Common myeloid progenitor, CD34-positive (primary cell): Measurements from ENCODE around the gene SEMA6C.

Source experiments
- CTCF ChIA-PET: fragments of 350-600 bp; sonication (Branson Sonifier 250); formaldehyde crosslinking; loops from one replicate; lab custom pipeline; 2021; ENCODE audit warnings: antibody characterized with exemption; lab: Charles Lee
- POLR2A ChIA-PET: fragments of 350-600 bp; sonication (Branson Sonifier 250); formaldehyde crosslinking; loops from one replicate; lab custom pipeline; 2021; ENCODE audit warnings: antibody characterized with exemption; lab: Charles Lee
- DNase-seq, 3 donors: peaks; one replicate each; pipeline versions ENCODE4 v3.0.0 to v3.0.0-alpha.2; 2013
- H3K27ac ChIP-seq, 2 experiments: 1 replicate in 1 of 2; 2 replicates in 1 of 2; pipeline ENCODE4 v1.7.0; 2013; ENCODE audit warnings: inconsistent platforms in 2 of 2, low read length in 2 of 2, mild to moderate bottlenecking in 2 of 2, low read depth in 1 of 2, moderate library complexity in 1 of 2; ENCODE audit not compliant: severe bottlenecking in 2 of 2, insufficient read depth in 1 of 2, poor library complexity in 1 of 2
- H3K27me3 ChIP-seq, 5 experiments: replicated peaks in 2 of 5; 1 replicate in 3 of 5; 2 replicates in 2 of 5; pipeline versions ENCODE4 v1.6.1 to v1.7.0; 2013; ENCODE audit warnings: low read length in 4 of 5, mild to moderate bottlenecking in 2 of 5, moderate library complexity in 2 of 5, inconsistent platforms in 1 of 5; ENCODE audit not compliant: insufficient read depth in 5 of 5, control insufficient read depth in 4 of 5
- H3K36me3 ChIP-seq, 4 experiments: 1 replicate in 2 of 4; 2 replicates in 2 of 4; pipeline versions ENCODE4 v1.6.1 to v1.7.0; 2013; ENCODE audit warnings: low read length in 3 of 4, control low read depth in 1 of 4, mild to moderate bottlenecking in 1 of 4; ENCODE audit not compliant: control insufficient read depth in 4 of 4, insufficient read depth in 4 of 4
- H3K4me1 ChIP-seq, 4 experiments: 1 replicate in 3 of 4; 2 replicates in 1 of 4; pipeline versions ENCODE4 v1.6.1 to v1.7.1; 2013; ENCODE audit warnings: low read length in 3 of 4, mild to moderate bottlenecking in 3 of 4, control low read depth in 1 of 4, inconsistent platforms in 1 of 4, moderate library complexity in 1 of 4; ENCODE audit not compliant: control insufficient read depth in 4 of 4, insufficient read depth in 4 of 4; ENCODE audit errors: control extremely low read depth in 1 of 4
- H3K4me3 ChIP-seq, 7 experiments: 1 replicate in 4 of 7; 2 replicates in 3 of 7; pipeline versions ENCODE4 v1.5.1 to v1.7.0; 2013; ENCODE audit warnings: mild to moderate bottlenecking in 7 of 7, low read length in 6 of 7, moderate library complexity in 6 of 7, inconsistent platforms in 2 of 7, low read depth in 2 of 7, control low read depth in 1 of 7; ENCODE audit not compliant: insufficient read depth in 4 of 7, control insufficient read depth in 1 of 7; ENCODE audit errors: extremely low read depth in 1 of 7
- H3K9me3 ChIP-seq, 5 experiments: 1 replicate in 4 of 5; 2 replicates in 1 of 5; pipeline versions ENCODE4 v1.6.1 to v1.7.1; 2013; ENCODE audit warnings: low read length in 4 of 5, mild to moderate bottlenecking in 2 of 5, inconsistent platforms in 1 of 5, low read depth in 1 of 5, moderate library complexity in 1 of 5; ENCODE audit not compliant: control insufficient read depth in 4 of 5, insufficient read depth in 2 of 5; ENCODE audit errors: control extremely low read depth in 1 of 5
- WGBS: methylation state at CpG from one replicate; pipeline ENCODE4 v1.1.5; 2013; ENCODE audit not compliant: insufficient coverage; 5-methylcytosine and 5-hydroxymethylcytosine counted together

SEMA6C gene

GRCh38 chr1:151143057-151143435 is 3.4 kb downstream of the SEMA6C start:
- 97% methylated on average over 4 of the region's 7 CpGs for WGBS
- no peak overlapping the region for H3K4me3 ChIP-seq

GRCh38 chr1:151142411-151143056 is 3.9 kb downstream of the SEMA6C start:
- Histone ChIP-seq H3K4me1 (peaks cover 0 to 36% (median 24%) of the 10 kb centered on the region in 4 experiments), H3K27ac (no peak overlapping the region), H3K4me3 (no peak overlapping the region), H3K27me3 (peaks cover 0 to 13% (median 0%) of the 10 kb centered on the region in 5 experiments), H3K9me3 (no peaks in the 10 kb centered on the region), H3K36me3 (peaks cover 0 to 12% (median 2%) of the 10 kb centered on the region in 4 experiments)
- 78% methylated on average over 4 of the region's 5 CpGs for WGBS
- POLR2A ChIA-PET = interaction anchor here (1.8 kb wide), 1 partner anchor 12 kb away, joined by 4 read pairs; no protein-coding TSS in a partner anchor
- no peak for DNase-seq
- CTCF ChIA-PET = interaction anchor here (1.0 to 5.6 kb wide), 4 partner anchors 13 to 43 kb away, joined by 3 to 26 read pairs (median 15); partner anchors contain the start of gene TNFAIP8L2

More at GRCh38 chr1:151143057-151143435, 3.4 kb downstream of the SEMA6C start:
- CTCF ChIA-PET = interaction anchor here (1.2 to 5.6 kb wide), 5 partner anchors 8 to 99 kb away, joined by 3 to 26 read pairs (median 6); partner anchors contain the start of gene TNFAIP8L2
- peaks cover 0 to 12% (median 0%) of the 10 kb centered on the region in 4 experiments for H3K36me3 ChIP-seq
- DNase-seq = no peak
- H3K4me1 ChIP-seq = peaks cover 0 to 36% (median 25%) of the 10 kb centered on the region in 4 experiments
- POLR2A ChIA-PET = interaction anchor here (1.8 kb wide), 1 partner anchor 12 kb away, joined by 4 read pairs; no protein-coding TSS in a partner anchor
- no peaks in the 10 kb centered on the region for H3K9me3 ChIP-seq
- no peak overlapping the region for H3K27ac ChIP-seq
- H3K27me3 ChIP-seq = peaks cover 0 to 13% (median 0%) of the 10 kb centered on the region in 5 experiments

- ChIA-PET CTCF (interaction anchor here (5.1 kb wide), 1 partner anchor 19 kb away, joined by 33 read pairs; the partner anchor contains the start of gene TNFAIP8L2), POLR2A (no interaction called here)
- no peak overlapping the region for H3K4me3 ChIP-seq
- no peak for DNase-seq
- no peaks in the 10 kb centered on the region for H3K9me3 ChIP-seq
- H3K27me3 ChIP-seq = peaks cover 0 to 2% (median 0%) of the 10 kb centered on the region in 5 experiments
- WGBS = 100% methylated on average over 1 of the region's 7 CpGs
- no peaks in the 10 kb centered on the region for H3K4me1 ChIP-seq
- peaks cover 0 to 28% (median 7%) of the 10 kb centered on the region in 4 experiments for H3K36me3 ChIP-seq
- H3K27ac ChIP-seq = no peak overlapping the region
These were observed 8.6 kb downstream of the SEMA6C start for GRCh38 chr1:151137789-151138188.

GRCh38 chr1:151135433-151136385 is 10.7 kb downstream of the SEMA6C start:
- Histone ChIP-seq H3K36me3 (peaks cover 0 to 25% (median 7%) of the 10 kb centered on the region in 4 experiments), H3K27me3 (peaks cover 0 to 6% (median 0%) of the 10 kb centered on the region in 5 experiments), H3K9me3 (no peaks in the 10 kb centered on the region), H3K4me1 (peaks cover 0 to 7% (median 5%) of the 10 kb centered on the region in 4 experiments), H3K27ac (no peak overlapping the region), H3K4me3 (no peak overlapping the region)
- CTCF ChIA-PET = interaction anchor here (0.7 to 5.1 kb wide), 7 partner anchors 8 to 114 kb away, joined by 3 to 33 read pairs (median 3); partner anchors contain the start of gene TNFAIP8L2
- POLR2A ChIA-PET = interaction anchor here (1.6 kb wide), 1 partner anchor 21 kb away, joined by 3 read pairs; the partner anchor contains the start of gene TNFAIP8L2
- no peak for DNase-seq
- 99% methylated on average over 8 of the region's 12 CpGs for WGBS

- ChIA-PET CTCF (interaction anchor here (0.7 to 5.1 kb wide), 7 partner anchors 9 to 44 kb away, joined by 3 to 33 read pairs (median 3); partner anchors contain the start of gene TNFAIP8L2), POLR2A (interaction anchor here (0.6 to 1.6 kb wide), 3 partner anchors 17 to 96 kb away, joined by 3 to 5 read pairs (median 5); partner anchors contain the start of gene TNFAIP8L2)
- peaks cover 0 to 6% (median 0%) of the 10 kb centered on the region in 5 experiments for H3K27me3 ChIP-seq
- peaks cover 0 to 24% (median 7%) of the 10 kb centered on the region in 4 experiments for H3K36me3 ChIP-seq
- no peak overlapping the region for H3K27ac ChIP-seq
- H3K9me3 ChIP-seq = no peaks in the 10 kb centered on the region
- no peak overlapping the region for H3K4me3 ChIP-seq
- over 99% methylated on average over 7 of the region's 7 CpGs for WGBS
- DNase-seq = no peak
- peaks cover 0 to 9% (median 5%) of the 10 kb centered on the region in 4 experiments for H3K4me1 ChIP-seq
These were observed 11.4 kb downstream of the SEMA6C start for GRCh38 chr1:151134991-151135390.

- H3K9me3 ChIP-seq = no peaks in the 10 kb centered on the region
- no peak overlapping the region for H3K27ac ChIP-seq
- no peak overlapping the region for H3K4me3 ChIP-seq
- peaks cover 0 to 6% (median 0%) of the 10 kb centered on the region in 5 experiments for H3K27me3 ChIP-seq
- ChIA-PET POLR2A (interaction anchor here (0.6 to 0.8 kb wide), 2 partner anchors 16 to 95 kb away, joined by 5 read pairs; no protein-coding TSS in a partner anchor), CTCF (interaction anchor here (1.1 to 5.1 kb wide), 4 partner anchors 9 to 38 kb away, joined by 3 to 33 read pairs (median 4); partner anchors contain the start of gene TNFAIP8L2)
- peaks cover 0 to 18% (median 7%) of the 10 kb centered on the region in 4 experiments for H3K36me3 ChIP-seq
- peaks cover 0 to 9% (median 5%) of the 10 kb centered on the region in 4 experiments for H3K4me1 ChIP-seq
- DNase-seq = no peak
- WGBS = no CpG with 5 or more reads among the region's 3 CpGs
These were observed 12.0 kb downstream of the SEMA6C start for GRCh38 chr1:151134396-151134795.
